ENCODE data around the gene TNNI3. TPM values are rescaled to one million over a fixed set of nuclear protein-coding genes. Genes with fewer than 3 reads are reported as not detected.
"Not testable (repeated sequence)": the region's sequence is repeated elsewhere in the genome, so short reads cannot be mapped to it uniquely, and the experiment has no call there.

TNNI3 gene
- 14.6 TPM for total RNA-seq (2021; ENCODE audit: unreplicated experiment)
- polyA plus RNA-seq (2012; ENCODE audit: insufficient read length): 36.9 TPM
- percentile 44 among the genes with signal in this experiment for Bru-seq, nascent RNA
- BruChase-seq, experiment 1, labeled RNA remaining after a 2-hour chase: percentile 50 among the genes with signal in this experiment
- percentile 55 among the genes with signal in this experiment for BruChase-seq, experiment 2, labeled RNA remaining after a 6-hour chase
- long read RNA-seq, transcript TNNI3-202 (4 exons, 699 nt): major isoform, 17 of 19 reads
- long read RNA-seq, partial matches to known transcripts: 1 of 19 reads
- long read RNA-seq, other reads (novel, unspliced or antisense): 0 of 19 reads

- in situ Hi-C loops (cut with HindIII; ENCODE audit: low pct_unique_long_range_greater_than_20kb, low sequenced_read_pairs): no loop called here
- BruUV-seq (replicated peaks): no TSS peak
- H3K4me1 ChIP-seq (ENCODE audit: control insufficient read depth, insufficient read depth, low read length): peaks cover 8% of the 10 kb centered on the region; the same call in 1 of the 2 replicates
- TF ChIP-seq REST (IDR thresholded peaks at IDR 0.05; ENCODE audit: insufficient read depth in 1 of 2, low read depth in 2 of 2, low read length in 1 of 2): no peak
- no peak for TF ChIP-seq TCF7L2 (IDR thresholded peaks at IDR 0.05; ENCODE audit: low read depth, low read length)
- TF ChIP-seq CTCF (IDR thresholded peaks at IDR 0.05): no peak
- peak within 1 kb of the TSS; percentile 62; the same call in 1 of the 2 replicates for H3K27ac ChIP-seq (ENCODE audit: low read length)
- DNase-seq (ENCODE audit: low read depth, low spot score) (no peak), ATAC-seq (no peak)
- H3K9me3 ChIP-seq (ENCODE audit: control insufficient read depth, insufficient read depth, low read depth, low read length): no peaks in the 10 kb centered on the region
- peak within 1 kb of the TSS; percentile 55 to 71 for H3K4me3 ChIP-seq (ENCODE audit: low read depth in 2 of 2, low read length in 2 of 2)
- H3K27me3 ChIP-seq (ENCODE audit: control insufficient read depth, insufficient read depth, low read length): no peaks in the 10 kb centered on the region
- ChIA-PET POLR2A (no interaction called here), CTCF (no interaction called here)
- no peaks in the 10 kb centered on the region for H3K36me3 ChIP-seq (ENCODE audit: control insufficient read depth, insufficient read depth, low read length)
- intact Hi-C loops (cut with micrococcal nuclease; ENCODE audit: unreplicated experiment): no loop called here
Measured at GRCh38 chr19:55157064-55157908, at the start of gene TNNI3. TSS of gene TNNI3 (minus strand) at chr19:55157732. CDS start at chr19:55157589, 143 bp downstream.

GRCh38 chr19:55206664-55207500 is 49.4 kb upstream of the TNNI3 start:
- CTCF ChIA-PET: no interaction called here
- Histone ChIP-seq H3K4me1 (ENCODE audit: control insufficient read depth, insufficient read depth, low read length) (peaks cover 19% of the 10 kb centered on the region), H3K27me3 (ENCODE audit: control insufficient read depth, insufficient read depth, low read length) (no peaks in the 10 kb centered on the region), H3K36me3 (ENCODE audit: control insufficient read depth, insufficient read depth, low read length) (peaks cover 10% of the 10 kb centered on the region), H3K4me3 (ENCODE audit: low read depth in 2 of 2, low read length in 2 of 2) (peak overlapping the region; percentile 60 to 100), H3K9me3 (ENCODE audit: control insufficient read depth, insufficient read depth, low read depth, low read length) (no peaks in the 10 kb centered on the region), H3K27ac (ENCODE audit: low read length) (peak overlapping the region; percentile 90)
- peak; percentile 88 for ATAC-seq
- in situ Hi-C loops (cut with HindIII; ENCODE audit: low pct_unique_long_range_greater_than_20kb, low sequenced_read_pairs) (no loop called here), intact Hi-C loops (cut with micrococcal nuclease; ENCODE audit: unreplicated experiment) (no loop called here)
- TF ChIP-seq REST (IDR thresholded peaks at IDR 0.05; ENCODE audit: insufficient read depth in 1 of 2, low read depth in 2 of 2, low read length in 1 of 2) (no peak; a peak in 1 of 4 replicates), CTCF (IDR thresholded peaks at IDR 0.05) (no peak), POLR2AphosphoS5 (IDR thresholded peaks at IDR 0.05; ENCODE audit: low read depth, low read length) (peak; percentile 66), TCF7L2 (IDR thresholded peaks at IDR 0.05; ENCODE audit: low read depth, low read length) (peak; percentile 76), SIN3A (IDR thresholded peaks at IDR 0.05; ENCODE audit: borderline replicate concordance, insufficient read depth, low read depth, low read length) (peak; percentile 69; the same call in 1 of the 2 replicates)
- DNase-seq (ENCODE audit: low read depth, low spot score): peak; percentile 65
- POLR2A ChIA-PET: interaction anchor here (0.6 to 0.9 kb wide), 2 partner anchors 10 to 79 kb away, joined by 4 to 12 read pairs; no protein-coding TSS in a partner anchor
- TSS peak; percentile 88 for BruUV-seq (replicated peaks)

- H3K9me3 ChIP-seq (ENCODE audit: control insufficient read depth, insufficient read depth, low read depth, low read length); POLR2A ChIA-PET; H3K4me1 ChIP-seq (ENCODE audit: control insufficient read depth, insufficient read depth, low read length); BruUV-seq (replicated peaks); H3K27ac ChIP-seq (ENCODE audit: low read length); DNase-seq (ENCODE audit: low read depth, low spot score); intact Hi-C loops (cut with micrococcal nuclease; ENCODE audit: unreplicated experiment); H3K4me3 ChIP-seq (ENCODE audit: low read depth in 2 of 2, low read length in 2 of 2); CTCF ChIA-PET; ATAC-seq; H3K27me3 ChIP-seq (ENCODE audit: control insufficient read depth, insufficient read depth, low read length); in situ Hi-C loops (cut with HindIII; ENCODE audit: low pct_unique_long_range_greater_than_20kb, low sequenced_read_pairs): not testable (repeated sequence)
- H3K36me3 ChIP-seq (ENCODE audit: control insufficient read depth, insufficient read depth, low read length): peaks cover 17% of the 10 kb centered on the region
Measured at GRCh38 chr19:55202199-55202598, 44.7 kb upstream of the TNNI3 start.

Measured in Panc1 (cell line).